Activated CD4-positive, CD25-positive, alpha-beta regulatory T cell treated with anti-CD3 and anti-CD28 coated beads, Interleukin-2, amount 50 U/mL, for 16 hours (primary cell): ENCODE measurements around the gene DAZAP2.
"Not testable (repeated sequence)": the region's sequence is repeated elsewhere in the genome, so short reads cannot be mapped to it uniquely, and the experiment has no call there.

Source experiments
- DNase-seq: peaks from one replicate; pipeline ENCODE4 v3.0.0-alpha.2; 2020; ENCODE audit warnings: low read depth, low spot score

The DAZAP2 gene

DNA sequence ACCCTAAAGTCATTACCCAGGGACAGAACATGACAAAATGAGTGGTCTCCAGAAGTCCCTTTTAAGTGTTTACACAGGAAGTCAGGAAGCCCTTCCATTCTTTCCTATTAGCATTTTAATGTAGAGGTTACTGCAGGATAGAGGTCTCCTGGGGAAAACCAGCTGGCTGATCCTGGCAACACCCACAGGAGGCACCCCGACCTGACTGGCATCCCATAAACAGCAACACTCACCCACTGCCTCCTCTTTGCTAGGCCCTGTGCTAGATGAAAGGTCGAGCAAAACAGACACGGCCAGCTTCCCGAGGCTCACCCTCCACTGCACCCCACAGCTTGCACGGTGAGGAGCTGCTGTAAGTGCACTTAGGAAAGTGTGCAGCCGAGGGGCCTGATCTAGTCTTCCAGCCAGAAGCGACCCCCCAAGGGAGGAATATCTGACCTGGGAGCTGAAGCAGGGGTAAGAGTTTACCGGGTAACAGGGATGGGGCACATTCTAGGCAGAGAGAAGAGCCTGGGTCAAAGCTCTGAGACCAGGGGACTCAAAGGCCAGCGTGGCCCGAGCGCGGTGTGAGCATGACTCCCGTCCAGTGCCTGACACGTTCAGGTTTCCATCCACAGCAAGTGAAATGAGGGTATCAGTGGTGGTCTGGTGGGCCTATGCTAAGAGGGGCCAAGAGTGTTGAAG is 9.0 kb downstream of the DAZAP2 start:
- DNase-seq, result no peak

GRCh38 chr12:51253276-51253675 is 14.7 kb downstream of the DAZAP2 start:
- no peak for DNase-seq

GRCh38 chr12:51254536-51254935 is 15.9 kb downstream of the DAZAP2 start:
- no peak for DNase-seq

DNA sequence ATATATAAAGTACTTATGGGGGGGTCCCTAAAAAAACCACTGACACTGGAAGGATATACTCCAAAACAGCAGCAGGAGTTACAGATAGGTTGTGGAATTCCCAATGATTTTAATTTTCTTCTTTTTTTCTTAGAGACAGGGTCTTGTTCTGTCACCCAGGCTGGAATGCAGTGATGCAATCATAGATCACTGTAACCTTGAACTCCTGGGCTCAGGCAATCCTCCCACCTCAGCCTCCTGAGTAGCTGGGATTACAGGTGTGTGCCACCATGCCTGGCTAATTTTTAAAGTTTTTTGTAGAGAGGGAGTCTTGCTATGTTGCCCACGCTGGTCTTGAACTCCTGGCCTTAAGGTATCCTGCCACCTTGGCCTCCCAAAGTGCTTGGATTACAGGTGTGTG is 21.0 kb downstream of the DAZAP2 start:
- DNase-seq, result not testable (repeated sequence)

DNA sequence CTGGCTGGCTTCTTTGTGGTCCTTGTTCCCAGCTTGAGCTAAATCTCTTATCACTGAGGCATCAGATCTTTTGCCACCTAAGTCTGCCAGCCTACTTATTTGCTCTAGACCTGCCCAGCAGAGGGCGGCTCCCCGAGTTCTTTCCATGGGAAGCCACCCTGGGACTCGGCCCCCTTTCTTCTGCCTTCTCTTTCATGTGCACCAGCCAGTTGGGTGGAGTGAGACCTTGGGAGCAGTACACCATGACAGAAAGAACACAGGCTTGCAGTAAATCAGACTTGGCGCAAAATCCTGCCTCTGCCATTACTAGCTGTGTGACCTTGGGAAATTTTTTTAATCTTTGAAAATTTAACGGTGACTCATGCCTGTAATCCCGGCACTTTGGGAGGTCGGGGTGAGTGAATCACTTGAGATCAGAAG is 24.1 kb downstream of the DAZAP2 start:
- DNase-seq, result no peak

- DNase-seq, result no peak
Observed at GRCh38 chr12:51263341-51263740, 24.7 kb downstream of the DAZAP2 start.

DNA sequence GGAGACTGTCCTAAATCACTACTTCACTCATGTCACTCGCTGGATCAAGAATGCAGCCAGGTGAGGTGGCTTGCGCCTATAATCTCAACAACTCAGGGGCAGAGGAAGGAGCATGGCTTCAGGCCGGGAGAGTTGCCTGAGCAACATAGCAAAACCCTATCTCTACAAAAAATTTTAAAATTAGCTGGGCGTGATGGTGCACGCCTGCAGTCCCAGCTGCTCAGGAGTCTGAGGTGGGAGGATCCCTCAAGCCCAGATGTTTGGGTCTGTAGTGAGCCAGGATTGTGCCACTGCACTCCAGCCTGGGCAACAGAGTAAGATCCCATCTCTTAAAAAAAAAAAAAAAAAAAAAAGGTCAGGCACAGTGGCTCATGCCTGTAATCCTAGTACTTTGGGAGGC is 25.7 kb downstream of the DAZAP2 start:
- DNase-seq, result no peak

DNA sequence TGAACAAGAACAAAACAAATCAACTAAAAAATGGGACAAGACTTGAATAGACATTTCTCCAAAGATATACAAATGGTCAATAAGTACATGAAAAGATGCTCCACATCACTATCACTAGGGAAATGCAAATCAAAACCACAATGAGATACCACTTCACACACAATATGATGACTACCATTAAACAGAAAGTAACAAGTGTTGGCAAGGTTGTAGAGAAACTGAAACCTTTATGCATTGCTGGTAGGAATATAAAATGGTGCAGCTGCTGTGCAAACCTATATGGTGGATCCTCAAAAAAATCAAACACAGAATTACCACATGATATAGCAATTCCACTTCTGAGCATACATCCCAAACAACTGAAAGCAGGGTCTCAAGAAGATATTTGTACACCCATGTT is 26.4 kb downstream of the DAZAP2 start:
- no peak for DNase-seq

DNA sequence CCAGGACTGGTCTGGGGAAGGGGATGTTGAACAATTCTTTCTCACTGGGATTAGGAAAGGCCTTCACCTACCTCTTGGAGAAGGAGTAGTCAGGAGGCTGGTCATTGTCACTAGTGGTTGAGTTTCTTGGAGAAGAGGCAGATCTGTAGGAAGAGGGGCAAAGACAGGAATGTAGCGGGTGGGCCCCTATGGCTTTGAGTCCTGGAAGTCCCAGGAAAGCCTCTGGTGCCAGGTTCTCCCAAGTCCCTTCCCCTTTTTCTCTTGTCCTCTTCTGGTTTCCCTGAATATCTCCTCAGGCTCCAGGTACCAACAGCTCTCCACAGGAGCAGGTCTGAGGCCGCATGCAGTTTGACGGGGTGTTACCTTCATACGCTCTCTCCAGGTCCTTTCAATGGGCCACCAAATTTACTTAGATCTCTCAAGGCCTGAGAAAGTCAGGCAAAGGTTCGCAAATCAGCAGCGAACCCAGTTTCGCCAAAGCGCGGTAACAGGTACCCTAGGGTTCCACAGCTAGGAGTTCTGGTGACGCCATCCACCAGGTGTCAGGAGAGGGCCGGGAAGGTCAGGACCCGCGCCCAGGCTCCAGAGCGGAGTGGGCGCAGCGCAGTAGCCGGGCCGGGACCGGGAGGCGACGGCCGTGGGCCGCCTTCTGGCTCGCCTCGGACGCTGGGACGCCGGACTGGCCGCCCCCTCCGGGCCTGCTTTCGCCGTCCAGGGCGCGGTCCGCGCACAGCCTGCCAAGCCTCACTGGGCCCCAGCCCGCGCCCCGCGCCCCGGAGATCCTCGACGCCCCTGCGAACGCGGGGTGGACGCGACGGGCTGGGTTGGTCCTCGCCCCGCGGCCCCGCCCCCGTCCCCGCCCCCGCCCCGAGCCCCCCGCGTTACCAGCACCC is 30.8 kb downstream of the DAZAP2 start:
- peak; percentile 17 for DNase-seq

DNA sequence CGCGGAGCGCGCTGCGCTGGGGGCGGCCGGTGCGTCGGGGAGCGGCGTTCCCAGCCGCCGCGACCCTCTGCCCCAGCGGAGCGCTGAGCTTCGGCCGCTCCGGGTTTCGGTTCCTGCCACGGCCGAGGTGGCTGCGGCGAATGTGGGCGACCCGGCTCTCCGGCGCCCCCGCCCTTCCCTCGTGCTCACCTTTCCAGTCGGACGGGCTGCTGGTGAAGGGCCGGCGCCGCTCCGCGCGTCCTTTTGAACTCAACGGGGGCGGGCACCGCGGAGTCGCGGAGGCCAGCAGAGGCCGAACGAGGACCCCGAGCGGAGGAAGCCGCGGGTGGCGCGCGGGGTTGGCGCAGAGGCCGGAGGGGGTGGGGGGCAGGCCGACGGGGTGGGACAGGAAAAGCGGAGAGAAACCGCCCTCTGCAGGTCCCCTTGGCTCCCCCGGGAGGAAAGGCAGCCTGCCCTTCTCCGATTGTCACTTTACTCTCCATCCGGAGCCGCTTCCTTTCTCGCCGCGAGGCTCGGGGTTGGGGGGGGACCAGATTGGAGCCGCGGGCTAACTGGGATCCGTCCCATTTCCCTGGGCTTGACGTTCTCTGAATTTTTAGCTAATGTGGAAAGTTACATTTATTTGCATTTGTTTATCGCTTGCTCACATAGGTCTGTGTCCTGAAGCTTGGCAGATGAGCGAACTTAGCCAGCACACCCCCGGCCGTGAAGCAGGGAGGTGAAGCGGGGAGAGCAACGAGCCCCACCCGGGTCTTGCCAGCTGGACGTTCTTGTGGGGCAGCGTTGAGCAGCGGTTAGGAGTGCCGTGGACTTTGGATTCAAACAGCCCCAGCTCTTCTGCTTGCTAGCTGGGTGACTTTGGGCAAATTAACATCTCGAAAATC is 31.7 kb downstream of the DAZAP2 start, which contains the start of gene SMAGP:
TSS of gene SMAGP (minus strand) at position 349 of the 884 bp plus-strand sequence. CDS start 1,137 bp downstream, outside the sequence.
- DNase-seq, result no peak

DNA sequence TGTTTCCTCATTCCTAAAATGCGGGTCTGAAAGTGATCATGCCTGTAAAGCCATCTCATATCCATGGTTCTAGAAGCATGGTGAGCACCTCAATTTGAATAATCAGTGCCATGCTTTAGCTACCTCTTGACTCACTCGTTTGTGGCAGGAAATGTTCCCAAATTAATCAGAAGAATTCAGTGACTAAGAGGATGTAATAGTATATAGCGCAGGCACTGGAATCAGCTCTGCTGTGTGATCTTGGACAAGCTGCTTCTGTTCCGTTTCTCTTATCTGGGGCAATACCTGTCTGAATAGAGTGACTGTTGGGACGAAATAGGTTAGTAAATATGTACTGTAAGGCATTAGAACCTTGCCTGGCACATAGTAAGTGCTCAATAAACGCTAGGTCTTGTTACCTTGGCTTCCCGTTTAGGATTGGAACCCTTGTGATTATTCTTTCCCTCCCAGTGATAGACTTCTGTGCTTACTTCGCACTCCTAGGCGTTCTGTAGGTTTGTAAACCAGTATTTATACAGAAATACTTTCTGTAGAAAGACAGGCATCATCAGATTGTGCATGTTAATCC is 32.4 kb downstream of the DAZAP2 start:
- no peak for DNase-seq

DNA sequence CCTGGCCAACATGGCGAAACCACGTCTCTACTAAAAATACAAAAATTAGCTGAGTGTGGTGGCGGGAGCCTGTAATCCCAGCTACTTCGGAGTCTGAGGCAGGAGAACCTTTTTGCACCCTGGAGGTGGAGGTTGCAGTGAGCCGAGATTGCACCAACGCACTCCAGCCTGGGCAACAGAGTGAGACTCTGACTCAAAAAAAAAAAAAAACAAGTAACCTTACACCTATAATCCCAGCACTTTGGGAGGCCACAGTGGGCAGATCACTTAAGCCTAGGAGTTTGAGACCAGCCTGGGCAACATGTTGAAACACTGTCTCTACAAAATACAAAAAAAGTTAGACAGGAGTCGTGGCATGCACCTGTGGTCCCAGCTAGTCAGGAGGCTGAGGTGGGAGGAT is 34.2 kb downstream of the DAZAP2 start:
- DNase-seq, result not testable (repeated sequence)

GRCh38 chr12:51275088-51275487 is 36.5 kb downstream of the DAZAP2 start:
- no peak for DNase-seq

GRCh38 chr12:51281202-51281924 is 42.7 kb downstream of the DAZAP2 start:
- no peak for DNase-seq

GRCh38 chr12:51285843-51286242 is 47.2 kb downstream of the DAZAP2 start:
- DNase-seq, result no peak

DNA sequence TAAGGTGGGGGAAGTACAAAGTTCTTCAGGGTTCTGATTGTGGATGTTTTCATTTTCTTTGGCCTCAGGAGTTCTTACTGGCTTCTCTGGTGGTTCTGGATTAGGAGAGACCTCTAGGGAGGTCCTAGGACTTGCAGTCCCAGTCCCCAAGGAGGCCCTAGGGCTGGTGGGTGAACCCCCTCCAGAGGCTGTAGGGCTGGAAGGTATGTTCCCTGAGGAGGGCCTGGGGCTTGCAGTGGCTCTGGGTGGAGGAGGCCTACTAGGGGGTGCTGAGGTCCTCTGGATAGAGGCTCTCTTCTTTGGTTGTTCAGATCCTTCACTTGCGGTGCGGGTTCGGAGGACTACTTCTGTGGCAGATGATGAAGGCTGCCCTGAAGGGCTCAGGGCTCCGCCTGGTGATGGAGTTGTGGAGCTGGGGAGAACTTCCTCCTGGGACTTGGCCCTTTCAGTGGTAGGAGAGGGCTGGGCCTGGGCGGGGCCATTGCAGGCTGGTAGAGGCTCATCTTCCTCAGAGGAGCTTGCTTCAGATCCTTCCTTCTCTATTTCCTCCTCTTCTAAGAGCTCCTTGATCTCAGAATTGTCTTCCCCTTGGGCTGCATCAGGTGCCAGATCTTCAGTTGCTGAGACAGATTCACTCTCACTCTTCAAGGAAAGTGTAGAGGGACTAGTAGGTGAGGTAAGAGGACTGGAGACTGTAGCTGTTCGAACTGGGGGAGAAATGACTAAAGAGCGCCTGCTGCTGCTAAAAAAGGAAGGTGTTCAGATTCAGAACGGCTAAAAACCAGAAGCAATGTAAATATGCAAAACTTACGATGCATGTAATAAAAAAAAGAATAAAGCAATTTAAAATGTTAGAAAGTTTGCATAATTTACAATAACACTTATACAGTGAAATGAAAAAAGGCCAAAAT is 53.2 kb downstream of the DAZAP2 start:
- DNase-seq, result not testable (repeated sequence)
